Panc1 (cell line): ENCODE measurements around the gene CACNG3.

Experiments used
- CTCF ChIP-seq: fragments of 450-650 bp; IDR thresholded peaks from 2 replicates; pipeline ENCODE4 v1.5.1; 2017; ENCODE audit warnings: mild to moderate bottlenecking
- TCF7L2 ChIP-seq: IDR thresholded peaks from 2 replicates; pipeline ENCODE4 v1.6.1; 2011; ENCODE audit warnings: mild to moderate bottlenecking, low read depth, low read length, inconsistent platforms
- TF ChIP-seq, protein P1 (sequence below), 2 experiments: IDR thresholded peaks; 2 replicates each; pipeline ENCODE4 v1.6.1; 2011 to 2012; ENCODE audit warnings: low read depth in 2 of 2, control low read depth in 1 of 2, low read length in 1 of 2, mild to moderate bottlenecking in 1 of 2, moderate library complexity in 1 of 2; ENCODE audit not compliant: insufficient read depth in 1 of 2

DNA sequence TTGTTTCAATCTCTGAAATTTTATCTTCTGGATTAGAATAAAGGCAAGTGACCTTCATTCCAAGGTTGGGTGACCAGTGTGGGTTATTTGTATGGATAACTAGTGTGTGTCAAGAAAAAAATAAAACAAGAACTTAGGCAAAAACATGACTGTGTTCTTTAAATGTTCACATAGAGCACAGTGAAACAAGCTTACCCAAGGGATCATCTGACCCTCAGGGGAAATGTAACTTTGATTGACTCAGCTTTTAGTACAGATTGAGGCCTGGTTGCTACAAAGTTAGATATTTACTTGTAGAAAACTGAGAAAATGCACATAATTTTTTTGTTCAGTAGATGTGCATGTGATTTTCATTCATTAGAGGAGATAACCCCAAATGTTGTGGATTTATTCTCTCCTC lies 6.7 kb downstream of the CACNG3 start:
- TF ChIP-seq, protein P1, sequence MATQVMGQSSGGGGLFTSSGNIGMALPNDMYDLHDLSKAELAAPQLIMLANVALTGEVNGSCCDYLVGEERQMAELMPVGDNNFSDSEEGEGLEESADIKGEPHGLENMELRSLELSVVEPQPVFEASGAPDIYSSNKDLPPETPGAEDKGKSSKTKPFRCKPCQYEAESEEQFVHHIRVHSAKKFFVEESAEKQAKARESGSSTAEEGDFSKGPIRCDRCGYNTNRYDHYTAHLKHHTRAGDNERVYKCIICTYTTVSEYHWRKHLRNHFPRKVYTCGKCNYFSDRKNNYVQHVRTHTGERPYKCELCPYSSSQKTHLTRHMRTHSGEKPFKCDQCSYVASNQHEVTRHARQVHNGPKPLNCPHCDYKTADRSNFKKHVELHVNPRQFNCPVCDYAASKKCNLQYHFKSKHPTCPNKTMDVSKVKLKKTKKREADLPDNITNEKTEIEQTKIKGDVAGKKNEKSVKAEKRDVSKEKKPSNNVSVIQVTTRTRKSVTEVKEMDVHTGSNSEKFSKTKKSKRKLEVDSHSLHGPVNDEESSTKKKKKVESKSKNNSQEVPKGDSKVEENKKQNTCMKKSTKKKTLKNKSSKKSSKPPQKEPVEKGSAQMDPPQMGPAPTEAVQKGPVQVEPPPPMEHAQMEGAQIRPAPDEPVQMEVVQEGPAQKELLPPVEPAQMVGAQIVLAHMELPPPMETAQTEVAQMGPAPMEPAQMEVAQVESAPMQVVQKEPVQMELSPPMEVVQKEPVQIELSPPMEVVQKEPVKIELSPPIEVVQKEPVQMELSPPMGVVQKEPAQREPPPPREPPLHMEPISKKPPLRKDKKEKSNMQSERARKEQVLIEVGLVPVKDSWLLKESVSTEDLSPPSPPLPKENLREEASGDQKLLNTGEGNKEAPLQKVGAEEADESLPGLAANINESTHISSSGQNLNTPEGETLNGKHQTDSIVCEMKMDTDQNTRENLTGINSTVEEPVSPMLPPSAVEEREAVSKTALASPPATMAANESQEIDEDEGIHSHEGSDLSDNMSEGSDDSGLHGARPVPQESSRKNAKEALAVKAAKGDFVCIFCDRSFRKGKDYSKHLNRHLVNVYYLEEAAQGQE (IDR thresholded peaks at IDR 0.05; ENCODE audit: insufficient read depth in 1 of 2, low read depth in 2 of 2, low read length in 1 of 2), result no peak
- TF ChIP-seq CTCF (no peak), TCF7L2 (no peak)
